Upper lobe of left lung (tissue), 6 donors: ENCODE results near the gene IL12RB1. TPM values are rescaled to one million over a fixed set of nuclear protein-coding genes. Genes with fewer than 3 reads are reported as not detected.

Experiments used
- ATAC-seq, 2 donors: fragments of 200-7000 bp; cut with Tn5 transposase; one replicate each; pipeline ENCODE4 v1.9.1; 2022; ENCODE audit warnings: mild to moderate bottlenecking in 2 of 2, moderate library complexity in 2 of 2; ENCODE audit not compliant: low FRiP score in 2 of 2
- DNase-seq, 2 donors: peaks; one replicate each; pipeline ENCODE4 v3.0.0-alpha.2; 2019 to 2020
- H3K27ac ChIP-seq, 4 donors: fragments of 200-600 bp; sonication (generic); one replicate each; pipeline ENCODE4 v1.5.1; 2016 to 2019
- H3K27me3 ChIP-seq, 4 donors: fragments of 200-600 bp; sonication (generic); one replicate each; pipeline ENCODE4 v1.5.1; 2017 to 2019
- H3K36me3 ChIP-seq, 4 donors: fragments of 200-600 bp; sonication (generic); one replicate each; pipeline ENCODE4 v1.5.1; 2016 to 2019
- H3K4me1 ChIP-seq, 4 donors: fragments of 200-600 bp; sonication (generic); one replicate each; pipeline ENCODE4 v1.5.1; 2018 to 2019
- H3K4me3 ChIP-seq, 4 donors: fragments of 200-600 bp; sonication (generic); one replicate each; pipeline ENCODE4 v1.5.1; 2017 to 2019; ENCODE audit warnings: mild to moderate bottlenecking in 2 of 4, moderate library complexity in 1 of 4
- H3K9me3 ChIP-seq, 4 donors: fragments of 200-600 bp; sonication (generic); one replicate each; pipeline ENCODE4 v1.5.1; 2018 to 2019
- EP300 ChIP-seq, 4 donors: sonication (generic); formaldehyde crosslinking; IDR thresholded peaks; one replicate each; pipeline ENCODE4 v1.5.1; 2017; ENCODE audit warnings: antibody characterized with exemption in 4 of 4, control low read depth in 2 of 4
- POLR2A ChIP-seq, 4 donors: fragments of 450-650 bp; IDR thresholded peaks; one replicate each; pipeline ENCODE4 v1.5.1; 2016 to 2017; ENCODE audit warnings: antibody characterized with exemption in 4 of 4, mild to moderate bottlenecking in 2 of 4
- POLR2AphosphoS5 ChIP-seq, 2 donors: sonication (generic); formaldehyde crosslinking; IDR thresholded peaks; one replicate each; pipeline ENCODE4 v1.5.1; 2017; ENCODE audit warnings: antibody characterized with exemption in 2 of 2
- WGBS, 2 donors: methylation state at CpG; one replicate each; pipeline ENCODE4 v1.1.5; 2017 to 2018; 5-methylcytosine and 5-hydroxymethylcytosine counted together
- total RNA-seq, 6 donors: library from RNA; depleted of rRNA in 4 of 6; stranded (reverse); fragments of >200 nt in 4 of 6; gene quantifications; one replicate each; pipeline versions ENCODE4 v1.1.0 to v1.2.1, GENCODE V29; 2016 to 2021
- TF ChIP-seq, protein P1 (sequence below), 6 experiments: fragments of 450-650 bp in 4 of 6; fragments of 200-600 bp in 2 of 6; sonication (generic) in 2 of 6; IDR thresholded peaks; one replicate each; pipeline ENCODE4 v1.5.1; 2016 to 2019; ENCODE audit warnings: antibody characterized with exemption in 6 of 6
- donor health status: DM: no; HTN: no; CAD: no; lungs with moderate emphysema.
- donor health status: DM: no; HTN: yes; CAD: no; lungs with severe emphysema.

The IL12RB1 gene
- total RNA-seq, 6 donors from 2014 or later: 2.6 to 13.2 (median 8.6) TPM

DNA sequence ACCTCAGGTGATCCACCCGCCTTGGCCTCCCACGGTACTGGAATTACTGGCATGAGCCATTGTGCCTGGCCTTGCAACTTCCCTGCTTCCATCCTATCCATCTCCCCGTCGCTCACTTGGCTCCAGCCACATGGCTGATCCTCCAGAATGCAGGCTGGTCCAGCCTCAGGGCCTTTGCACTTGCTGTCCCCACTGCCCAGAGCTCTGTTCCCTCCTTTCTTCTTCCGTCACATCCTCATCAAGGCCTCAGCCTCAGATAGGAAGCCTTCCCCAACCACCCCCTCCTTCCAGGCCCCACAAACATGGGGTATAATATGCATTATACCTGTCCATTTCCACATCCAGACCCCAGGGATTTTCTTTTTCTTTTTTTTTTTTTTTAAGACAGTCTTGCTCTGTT, 27.1 kb upstream of the IL12RB1 start:
- TF ChIP-seq POLR2A (IDR thresholded peaks at IDR 0.05) (no peak), POLR2AphosphoS5 (IDR thresholded peaks at IDR 0.05) (no peak), EP300 (IDR thresholded peaks at IDR 0.05) (no peak)
- TF ChIP-seq, protein P1, sequence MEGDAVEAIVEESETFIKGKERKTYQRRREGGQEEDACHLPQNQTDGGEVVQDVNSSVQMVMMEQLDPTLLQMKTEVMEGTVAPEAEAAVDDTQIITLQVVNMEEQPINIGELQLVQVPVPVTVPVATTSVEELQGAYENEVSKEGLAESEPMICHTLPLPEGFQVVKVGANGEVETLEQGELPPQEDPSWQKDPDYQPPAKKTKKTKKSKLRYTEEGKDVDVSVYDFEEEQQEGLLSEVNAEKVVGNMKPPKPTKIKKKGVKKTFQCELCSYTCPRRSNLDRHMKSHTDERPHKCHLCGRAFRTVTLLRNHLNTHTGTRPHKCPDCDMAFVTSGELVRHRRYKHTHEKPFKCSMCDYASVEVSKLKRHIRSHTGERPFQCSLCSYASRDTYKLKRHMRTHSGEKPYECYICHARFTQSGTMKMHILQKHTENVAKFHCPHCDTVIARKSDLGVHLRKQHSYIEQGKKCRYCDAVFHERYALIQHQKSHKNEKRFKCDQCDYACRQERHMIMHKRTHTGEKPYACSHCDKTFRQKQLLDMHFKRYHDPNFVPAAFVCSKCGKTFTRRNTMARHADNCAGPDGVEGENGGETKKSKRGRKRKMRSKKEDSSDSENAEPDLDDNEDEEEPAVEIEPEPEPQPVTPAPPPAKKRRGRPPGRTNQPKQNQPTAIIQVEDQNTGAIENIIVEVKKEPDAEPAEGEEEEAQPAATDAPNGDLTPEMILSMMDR (IDR thresholded peaks at IDR 0.05): no peak
- H3K27me3 ChIP-seq: no peaks in the 10 kb centered on the region
- WGBS, 2 donors: 88 to 92% methylated on average over 5 of the region's 5 CpGs
- no peaks in the 10 kb centered on the region for H3K9me3 ChIP-seq
- no peak for DNase-seq
- no peak overlapping the region for H3K27ac ChIP-seq
- H3K36me3 ChIP-seq: peaks cover 0 to 2% (median 0%) of the 10 kb centered on the region in 4 donors
- no peak overlapping the region for H3K4me3 ChIP-seq
- H3K4me1 ChIP-seq: peaks cover 28 to 49% (median 40%) of the 10 kb centered on the region in 4 donors
- no peak for ATAC-seq

DNA sequence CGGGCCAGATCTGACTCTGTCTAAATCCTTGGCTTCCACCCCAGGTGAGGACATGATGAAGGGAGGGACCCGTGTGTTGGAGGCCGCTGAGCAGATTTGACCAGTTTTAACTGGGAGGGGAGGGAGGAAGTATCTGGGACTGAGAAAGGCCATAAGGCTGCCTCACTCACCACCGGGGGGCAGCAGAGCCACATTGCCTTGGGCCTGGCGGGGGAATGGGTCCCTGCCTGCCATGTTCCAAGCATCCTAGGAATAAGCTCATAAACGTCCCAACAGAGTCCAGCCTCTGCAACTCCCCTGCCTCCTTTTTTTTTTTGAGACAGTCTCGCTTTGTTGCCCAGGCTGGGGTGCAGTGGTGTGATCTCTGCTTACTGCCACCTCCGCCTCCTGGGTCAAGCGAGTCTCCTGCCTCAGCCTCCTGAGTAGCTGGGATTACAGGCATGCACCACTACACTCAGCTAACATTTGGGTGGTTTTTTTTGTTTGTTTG, 26.3 kb upstream of the IL12RB1 start:
- ATAC-seq (peak; percentile 76 to 77), DNase-seq (peak; percentile 84 to 89)
- H3K36me3 ChIP-seq: peaks cover 0 to 2% (median 0%) of the 10 kb centered on the region in 4 donors
- peak overlapping the region in 1 of 4 donors; percentile 15 for H3K27ac ChIP-seq
- H3K9me3 ChIP-seq: no peaks in the 10 kb centered on the region
- no peak overlapping the region for H3K4me3 ChIP-seq
- WGBS, 2 donors: 34 to 35% methylated on average over 8 to 9 of the region's 9 CpGs
- no peaks in the 10 kb centered on the region for H3K27me3 ChIP-seq
- H3K4me1 ChIP-seq: peaks cover 24 to 48% (median 33%) of the 10 kb centered on the region in 4 donors
- TF ChIP-seq, protein P1 (IDR thresholded peaks at IDR 0.05): peak; percentile 74 to 85 (median 80)
- no peak for TF ChIP-seq POLR2AphosphoS5 (IDR thresholded peaks at IDR 0.05)

DNA sequence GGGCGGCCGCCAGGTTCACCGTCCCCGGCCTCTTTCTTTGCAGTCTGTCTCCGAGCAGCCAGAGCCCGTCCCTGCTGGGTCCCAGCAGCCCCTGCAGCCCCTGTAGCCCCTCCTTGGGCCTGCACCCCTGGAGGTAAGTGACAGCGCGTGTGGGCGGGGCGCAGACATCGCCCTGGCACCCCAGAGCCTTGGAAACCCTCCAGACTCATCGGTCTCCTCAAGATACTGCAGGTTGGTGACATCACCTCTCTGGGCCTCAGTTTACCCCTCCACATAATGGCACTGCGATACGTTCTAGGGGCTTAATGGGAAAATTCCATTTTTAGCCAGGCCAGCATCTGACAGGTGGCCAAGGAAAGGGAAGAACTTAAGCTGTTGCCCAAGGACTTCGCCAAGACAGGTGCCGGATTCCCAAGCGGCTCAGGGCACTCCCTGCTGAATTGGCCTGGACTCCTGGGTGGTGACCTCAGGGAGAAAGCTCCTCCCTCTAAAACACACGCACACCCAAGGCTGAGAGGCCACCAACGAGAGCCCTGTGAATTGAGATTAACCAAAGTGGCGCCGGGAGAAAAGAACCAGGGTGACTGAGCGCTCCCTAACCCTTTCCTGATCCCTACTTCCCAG, 24.0 kb upstream of the IL12RB1 start:
- 46 to 50% methylated on average over 11 to 22 of the region's 22 CpGs for WGBS, 2 donors
- Histone ChIP-seq H3K4me1 (peaks cover 18 to 40% (median 31%) of the 10 kb centered on the region in 4 donors), H3K27ac (peak overlapping the region; percentile 77 to 94 (median 84))

DNA sequence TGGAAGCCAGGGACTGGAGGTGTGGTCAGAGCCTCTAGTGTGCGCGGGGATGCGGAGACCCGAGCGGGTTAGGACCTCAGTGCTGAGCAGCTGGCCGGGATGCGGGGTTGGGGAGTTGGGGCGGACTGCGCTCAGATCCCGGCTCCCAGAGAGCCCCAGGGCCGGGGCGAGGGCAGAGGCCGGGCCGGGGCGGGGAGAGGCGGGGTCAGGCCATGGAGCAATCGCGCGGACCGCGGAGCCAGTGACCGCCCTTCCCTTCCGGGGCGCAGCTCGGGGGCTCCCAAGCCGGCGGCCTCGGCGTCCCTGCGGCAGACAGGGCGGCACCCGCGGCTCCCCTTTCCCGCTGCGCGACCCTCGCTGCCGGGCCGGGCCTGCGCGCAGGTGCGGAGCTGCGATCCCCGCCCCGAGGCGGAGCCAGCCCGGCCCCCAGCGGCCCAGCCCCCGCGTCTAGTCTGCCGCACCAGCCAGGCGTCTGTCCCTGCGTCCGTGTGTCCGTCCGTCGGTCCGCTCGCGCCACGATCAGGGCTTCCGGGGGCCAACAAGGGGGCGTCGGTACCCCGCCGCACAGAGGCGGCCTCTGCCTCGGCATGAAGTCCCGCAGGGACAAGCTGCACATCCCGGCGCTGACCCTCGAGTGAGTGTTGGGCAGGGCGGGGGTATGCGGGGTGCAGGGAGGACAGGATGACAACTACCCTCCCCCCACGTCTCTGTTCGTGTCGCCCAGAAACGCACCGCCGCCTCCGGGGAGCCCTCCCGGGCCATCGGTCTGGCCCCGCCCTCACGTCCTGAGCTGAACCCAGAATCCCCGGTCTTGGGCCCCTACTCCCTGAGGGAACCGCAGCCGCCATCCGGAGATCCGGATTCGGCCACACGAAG, 23.2 kb upstream of the IL12RB1 start:
- 2 to 10% methylated on average over 15 to 30 of the region's 92 CpGs for WGBS, 2 donors
- Histone ChIP-seq H3K27me3 (no peaks in the 10 kb centered on the region), H3K27ac (peak overlapping the region; percentile 77 to 94 (median 84)), H3K36me3 (peaks cover 0 to 2% (median 0%) of the 10 kb centered on the region in 4 donors), H3K4me1 (peaks cover 18 to 41% (median 31%) of the 10 kb centered on the region in 4 donors), H3K9me3 (no peaks in the 10 kb centered on the region), H3K4me3 (peak overlapping the region; percentile 27 to 81 (median 72))
- ATAC-seq (peak; percentile 68 to 91), DNase-seq (peak; percentile 85 to 94)
- peak in 1 of 4 donors; percentile 77 for TF ChIP-seq POLR2A (IDR thresholded peaks at IDR 0.05)
- peak in 1 of 2 donors; percentile 13 for TF ChIP-seq POLR2AphosphoS5 (IDR thresholded peaks at IDR 0.05)
- TF ChIP-seq, protein P1 (IDR thresholded peaks at IDR 0.05): no peak

More for the DNA sequence above, 24.0 kb upstream of the IL12RB1 start:
- no peaks in the 10 kb centered on the region for H3K9me3 ChIP-seq
- H3K27me3 ChIP-seq: no peaks in the 10 kb centered on the region
- peak in 1 of 2 donors; percentile 84 for DNase-seq
- TF ChIP-seq POLR2AphosphoS5 (IDR thresholded peaks at IDR 0.05): no peak
- TF ChIP-seq EP300 (IDR thresholded peaks at IDR 0.05): no peak
- no peak for TF ChIP-seq POLR2A (IDR thresholded peaks at IDR 0.05)
- TF ChIP-seq, protein P1 (IDR thresholded peaks at IDR 0.05): no peak
- peaks cover 0 to 2% (median 0%) of the 10 kb centered on the region in 4 donors for H3K36me3 ChIP-seq
- peak in 1 of 2 donors; percentile 81 for ATAC-seq
- peak overlapping the region; percentile 27 to 81 (median 72) for H3K4me3 ChIP-seq
